IgD-negative memory B cell (primary cell): Measurements from ENCODE around the gene EVI5L. TPM values are rescaled to one million over a fixed set of nuclear protein-coding genes. Genes with fewer than 3 reads are reported as not detected.
A peak's percentile ranks its signal among the peaks of the same experiment; 100 is the strongest.
"Not testable (repeated sequence)": the region's sequence is repeated elsewhere in the genome, so short reads cannot be mapped to it uniquely, and the experiment has no call there.

ENCODE experiments used
- H3K27ac Mint-ChIP-seq, 3 donors: one replicate each; pipeline ENCODE4 v1.8.0; 2020 to 2022; ENCODE audit warnings: mild to moderate bottlenecking in 3 of 3, mixed read lengths in 3 of 3, moderate library complexity in 1 of 3
- H3K27me3 Mint-ChIP-seq: one replicate; pipeline ENCODE4 v1.8.0; 2021; ENCODE audit warnings: mixed read lengths
- H3K36me3 Mint-ChIP-seq: one replicate; pipeline ENCODE4 v1.8.0; 2020; ENCODE audit warnings: mild to moderate bottlenecking, mixed read lengths
- H3K4me1 Mint-ChIP-seq, 3 donors: one replicate each; pipeline ENCODE4 v1.8.0; 2020 to 2022; ENCODE audit warnings: mixed read lengths in 3 of 3, mild to moderate bottlenecking in 1 of 3
- H3K4me3 Mint-ChIP-seq, 4 donors: one replicate each; pipeline ENCODE4 v1.8.0; 2020 to 2022; ENCODE audit warnings: mild to moderate bottlenecking in 4 of 4, mixed read lengths in 4 of 4, moderate library complexity in 3 of 4
- H3K9me3 Mint-ChIP-seq, 3 donors: one replicate each; pipeline ENCODE4 v1.8.0; 2020 to 2021; ENCODE audit warnings: mixed read lengths in 3 of 3, mild to moderate bottlenecking in 1 of 3
- polyA plus RNA-seq: library from polyadenylated mRNA; unstranded; fragments of 300-500 nt; fragmentation: Illumina TruSeq; gene quantifications from one replicate; pipeline ENCODE4 v1.2.3, GENCODE V29; 2021

Gene EVI5L
- polyA plus RNA-seq, 1 donor from 2014 or later, result 3.2 TPM

- Mint-ChIP-seq H3K27me3 (peaks cover 10% of the 10 kb centered on the region), H3K27ac (peak overlapping the region in 1 of 3 donors; percentile 46), H3K9me3 (no peaks in the 10 kb centered on the region), H3K36me3 (no peaks in the 10 kb centered on the region), H3K4me3 (no peak overlapping the region), H3K4me1 (peaks cover 0 to 5% (median 2%) of the 10 kb centered on the region in 3 donors)
Measured at GRCh38 chr19:7877249-7877836, 47.3 kb downstream of the EVI5L start.

GRCh38 chr19:7879111-7879807 lies 49.2 kb downstream of the EVI5L start:
- H3K36me3 Mint-ChIP-seq, result no peaks in the 10 kb centered on the region

GRCh38 chr19:7879836-7880235 lies 49.8 kb downstream of the EVI5L start:
- no peaks in the 10 kb centered on the region for H3K9me3 Mint-ChIP-seq
- no peak overlapping the region for H3K4me3 Mint-ChIP-seq
- peaks cover 2% of the 10 kb centered on the region for H3K27me3 Mint-ChIP-seq
- no peak overlapping the region for H3K27ac Mint-ChIP-seq
- no peaks in the 10 kb centered on the region for H3K36me3 Mint-ChIP-seq
- H3K4me1 Mint-ChIP-seq, result no peaks in the 10 kb centered on the region

More at GRCh38 chr19:7879111-7879807, 49.2 kb downstream of the EVI5L start:
- Mint-ChIP-seq H3K4me1 (no peaks in the 10 kb centered on the region), H3K27ac (no peak overlapping the region), H3K9me3 (no peaks in the 10 kb centered on the region), H3K27me3 (peaks cover 2% of the 10 kb centered on the region), H3K4me3 (no peak overlapping the region)

GRCh38 chr19:7881910-7882309 lies 51.9 kb downstream of the EVI5L start:
- Mint-ChIP-seq H3K36me3 (no peaks in the 10 kb centered on the region), H3K9me3 (no peaks in the 10 kb centered on the region), H3K27ac (no peak overlapping the region), H3K4me3 (no peak overlapping the region), H3K4me1 (no peaks in the 10 kb centered on the region), H3K27me3 (no peaks in the 10 kb centered on the region)

GRCh38 chr19:7883105-7883504 lies 53.1 kb downstream of the EVI5L start:
- Mint-ChIP-seq H3K4me1 (no peaks in the 10 kb centered on the region), H3K27me3 (peaks cover 5% of the 10 kb centered on the region), H3K36me3 (no peaks in the 10 kb centered on the region), H3K27ac (no peak overlapping the region), H3K9me3 (no peaks in the 10 kb centered on the region), H3K4me3 (no peak overlapping the region)

- Mint-ChIP-seq H3K36me3 (no peaks in the 10 kb centered on the region), H3K4me3 (no peak overlapping the region), H3K4me1 (no peaks in the 10 kb centered on the region), H3K27ac (no peak overlapping the region), H3K9me3 (no peaks in the 10 kb centered on the region), H3K27me3 (peaks cover 10% of the 10 kb centered on the region)
Measured at GRCh38 chr19:7883796-7884570, 54.0 kb downstream of the EVI5L start.

- no peak overlapping the region for H3K4me3 Mint-ChIP-seq
- H3K27me3 Mint-ChIP-seq, result peaks cover 11% of the 10 kb centered on the region
- no peaks in the 10 kb centered on the region for H3K4me1 Mint-ChIP-seq
- H3K9me3 Mint-ChIP-seq, result no peaks in the 10 kb centered on the region
- no peak overlapping the region for H3K27ac Mint-ChIP-seq
- H3K36me3 Mint-ChIP-seq, result no peaks in the 10 kb centered on the region
Measured at GRCh38 chr19:7885818-7886217, 55.8 kb downstream of the EVI5L start.

- peaks cover 13% of the 10 kb centered on the region for H3K27me3 Mint-ChIP-seq
- H3K27ac Mint-ChIP-seq, result no peak overlapping the region
- no peaks in the 10 kb centered on the region for H3K4me1 Mint-ChIP-seq
- H3K9me3 Mint-ChIP-seq, result no peaks in the 10 kb centered on the region
- no peaks in the 10 kb centered on the region for H3K36me3 Mint-ChIP-seq
- H3K4me3 Mint-ChIP-seq, result no peak overlapping the region
Measured at GRCh38 chr19:7887408-7888144, 57.6 kb downstream of the EVI5L start.

- Mint-ChIP-seq H3K27me3 (peaks cover 13% of the 10 kb centered on the region), H3K4me1 (no peaks in the 10 kb centered on the region), H3K4me3 (no peak within 1 kb of the TSS), H3K36me3 (no peaks in the 10 kb centered on the region), H3K27ac (no peak within 1 kb of the TSS), H3K9me3 (no peaks in the 10 kb centered on the region)
Measured at GRCh38 chr19:7888145-7888825, 58.3 kb downstream of the EVI5L start, which contains the start of gene LRRC8E. Gene LRRC8E (plus strand): TSS chr19:7888510. CDS start chr19:7895604, 7,094 bp downstream.

GRCh38 chr19:7888826-7889217 lies 58.8 kb downstream of the EVI5L start:
- H3K36me3 Mint-ChIP-seq, result no peaks in the 10 kb centered on the region
- H3K27ac Mint-ChIP-seq, result no peak overlapping the region
- H3K9me3 Mint-ChIP-seq, result no peaks in the 10 kb centered on the region
- no peak overlapping the region for H3K4me3 Mint-ChIP-seq
- no peaks in the 10 kb centered on the region for H3K4me1 Mint-ChIP-seq
- H3K27me3 Mint-ChIP-seq, result peaks cover 14% of the 10 kb centered on the region

- H3K36me3 Mint-ChIP-seq, H3K27ac Mint-ChIP-seq, H3K4me3 Mint-ChIP-seq, H3K4me1 Mint-ChIP-seq, H3K9me3 Mint-ChIP-seq: not testable (repeated sequence)
- H3K27me3 Mint-ChIP-seq, result peaks cover 19% of the 10 kb centered on the region
Measured at GRCh38 chr19:7893362-7894101, 63.5 kb downstream of the EVI5L start.

- Mint-ChIP-seq H3K4me3 (no peak overlapping the region), H3K9me3 (no peaks in the 10 kb centered on the region), H3K27me3 (peaks cover 14% of the 10 kb centered on the region), H3K36me3 (no peaks in the 10 kb centered on the region), H3K4me1 (no peaks in the 10 kb centered on the region), H3K27ac (no peak overlapping the region)
Measured at GRCh38 chr19:7894612-7895309, 64.7 kb downstream of the EVI5L start.

- H3K27ac Mint-ChIP-seq, result no peak overlapping the region
- H3K27me3 Mint-ChIP-seq, result peaks cover 14% of the 10 kb centered on the region
- H3K4me1 Mint-ChIP-seq, result no peaks in the 10 kb centered on the region
- H3K36me3 Mint-ChIP-seq, result no peaks in the 10 kb centered on the region
- no peaks in the 10 kb centered on the region for H3K9me3 Mint-ChIP-seq
- H3K4me3 Mint-ChIP-seq, result no peak overlapping the region
Measured at GRCh38 chr19:7895565-7895964, 65.5 kb downstream of the EVI5L start.
